ENCODE results near the gene LIMD2.

LIMD2 gene

GRCh38 chr17:63700528-63701455, 867 bp upstream of the LIMD2 start:
- no peak for DNase-seq

- peak; percentile 83 for DNase-seq
Observed at GRCh38 chr17:63698886-63699637, 863 bp downstream of the LIMD2 start.

- DNase-seq, result no peak
Observed at GRCh38 chr17:63698381-63698885, 1.5 kb downstream of the LIMD2 start.

GRCh38 chr17:63697341-63698286, 2.3 kb downstream of the LIMD2 start:
- DNase-seq, result peak; percentile 85

GRCh38 chr17:63696381-63696961, 3.5 kb downstream of the LIMD2 start:
- DNase-seq, result peak; percentile 27

GRCh38 chr17:63695889-63696288, 4.0 kb downstream of the LIMD2 start:
- no peak for DNase-seq

GRCh38 chr17:63694950-63695773, 4.8 kb downstream of the LIMD2 start:
- DNase-seq, result no peak

- DNase-seq, result no peak
Observed at GRCh38 chr17:63694229-63694949, 5.5 kb downstream of the LIMD2 start.

- DNase-seq, result no peak
Observed at GRCh38 chr17:63693411-63694113, 6.4 kb downstream of the LIMD2 start.

- DNase-seq, result no peak
Observed at GRCh38 chr17:63692195-63692816, 7.6 kb downstream of the LIMD2 start.

GRCh38 chr17:63689479-63689878, 10.4 kb downstream of the LIMD2 start:
- no peak for DNase-seq

GRCh38 chr17:63688396-63689020, 11.4 kb downstream of the LIMD2 start:
- DNase-seq, result no peak

GRCh38 chr17:63686138-63686685, 13.7 kb downstream of the LIMD2 start:
- no peak for DNase-seq

- no peak for DNase-seq
Observed at GRCh38 chr17:63685578-63685977, 14.3 kb downstream of the LIMD2 start.

- no peak for DNase-seq
Observed at GRCh38 chr17:63685041-63685440, 14.9 kb downstream of the LIMD2 start.

GRCh38 chr17:63682981-63683380, 16.9 kb downstream of the LIMD2 start:
- no peak for DNase-seq

- no peak for DNase-seq
Observed at GRCh38 chr17:63682441-63682840, 17.5 kb downstream of the LIMD2 start.

- no peak for DNase-seq
Observed at GRCh38 chr17:63681530-63681929, 18.4 kb downstream of the LIMD2 start.

GRCh38 chr17:63680700-63681099, 19.2 kb downstream of the LIMD2 start:
- DNase-seq, result no peak

All from GDM1 (cell line).